COR-L47 (cell line): ENCODE measurements around the gene MMP21.

Experiments used
- DNase-seq: peaks from one replicate; lab custom pipeline; 2025; lab: John Stamatoyannopoulos, UW

The MMP21 gene, protein sequence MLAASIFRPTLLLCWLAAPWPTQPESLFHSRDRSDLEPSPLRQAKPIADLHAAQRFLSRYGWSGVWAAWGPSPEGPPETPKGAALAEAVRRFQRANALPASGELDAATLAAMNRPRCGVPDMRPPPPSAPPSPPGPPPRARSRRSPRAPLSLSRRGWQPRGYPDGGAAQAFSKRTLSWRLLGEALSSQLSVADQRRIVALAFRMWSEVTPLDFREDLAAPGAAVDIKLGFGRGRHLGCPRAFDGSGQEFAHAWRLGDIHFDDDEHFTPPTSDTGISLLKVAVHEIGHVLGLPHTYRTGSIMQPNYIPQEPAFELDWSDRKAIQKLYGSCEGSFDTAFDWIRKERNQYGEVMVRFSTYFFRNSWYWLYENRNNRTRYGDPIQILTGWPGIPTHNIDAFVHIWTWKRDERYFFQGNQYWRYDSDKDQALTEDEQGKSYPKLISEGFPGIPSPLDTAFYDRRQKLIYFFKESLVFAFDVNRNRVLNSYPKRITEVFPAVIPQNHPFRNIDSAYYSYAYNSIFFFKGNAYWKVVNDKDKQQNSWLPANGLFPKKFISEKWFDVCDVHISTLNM

GRCh38 chr10:125775491-125776106 is at the start of gene MMP21:
TSS of gene MMP21 (minus strand) at chr10:125775821. CDS start at chr10:125775821, 0 bp downstream.
- no peak for DNase-seq

GRCh38 chr10:125824736-125825135 is 49.1 kb upstream of the MMP21 start:
- DNase-seq, result no peak

DNA sequence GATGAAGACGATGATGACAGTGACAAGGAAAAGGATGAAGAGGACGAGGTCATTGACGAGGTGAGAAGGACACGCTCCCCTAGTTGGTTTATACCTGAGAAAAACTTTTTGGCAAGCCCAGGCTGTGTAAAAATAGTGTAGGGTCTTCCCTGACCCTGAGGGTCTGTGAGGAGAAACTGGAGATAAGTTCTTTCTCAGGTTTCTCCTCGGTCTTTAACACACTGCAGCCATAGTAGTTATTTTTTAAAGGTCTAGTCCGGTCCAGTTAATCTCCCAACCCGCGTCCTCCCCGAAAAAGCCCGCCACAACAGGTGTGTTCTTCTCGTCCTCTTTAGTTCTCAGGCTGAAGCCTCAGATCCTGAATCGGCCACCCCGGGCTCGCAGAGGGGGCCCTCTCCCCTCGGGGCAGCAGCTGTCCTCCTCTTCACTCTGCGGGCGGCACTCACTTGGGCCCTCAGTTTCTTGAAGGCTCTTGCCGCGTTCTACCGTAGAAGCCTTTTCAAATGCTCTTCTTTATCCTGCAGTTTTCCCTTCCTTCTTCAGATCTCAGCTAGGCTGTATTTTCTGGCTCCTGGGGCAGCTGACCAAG is 48.1 kb upstream of the MMP21 start:
- no peak for DNase-seq

DNA sequence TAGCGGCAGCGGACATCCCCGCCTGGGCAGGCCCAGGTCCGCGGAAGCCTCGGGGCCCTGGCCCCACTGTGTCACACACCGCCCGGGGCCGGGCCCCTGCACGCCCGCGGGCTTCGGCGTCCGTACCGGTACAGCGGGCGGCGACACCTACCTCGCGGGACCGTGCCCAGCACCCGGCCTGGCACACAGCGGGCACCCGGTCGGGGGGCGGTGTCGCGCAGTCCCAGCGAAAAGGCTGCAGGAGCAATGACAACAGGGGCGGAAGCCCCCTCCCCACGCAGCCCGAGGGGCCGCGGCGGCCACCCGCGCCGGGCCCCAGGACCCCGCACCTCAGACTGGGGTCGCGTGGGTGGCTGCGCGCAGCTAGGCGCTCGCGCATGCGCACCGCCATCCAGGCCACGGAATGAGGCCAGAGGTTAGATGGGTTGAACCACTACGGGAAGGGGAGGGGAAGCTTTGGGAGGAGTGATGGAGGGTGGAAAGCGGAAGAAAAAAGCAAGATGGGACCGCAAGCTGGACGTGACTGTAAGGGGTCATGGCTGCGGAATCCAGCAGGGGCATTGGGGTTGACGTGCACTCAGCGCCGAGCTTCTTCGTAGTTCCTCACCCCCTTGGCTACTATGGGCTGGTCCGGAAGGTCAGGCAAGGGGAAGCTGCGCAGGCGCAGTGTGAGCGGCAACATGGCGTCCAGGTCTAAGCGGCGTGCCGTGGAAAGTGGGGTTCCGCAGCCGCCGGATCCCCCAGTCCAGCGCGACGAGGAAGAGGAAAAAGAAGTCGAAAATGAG is 47.4 kb upstream of the MMP21 start, which contains the start of the genes BCCIP and UROS:
BCCIP (plus strand) TSS at position 669 of the 785 bp plus-strand sequence; CDS start at position 681, 12 bp downstream.
UROS (minus strand) TSS at position 381 of the 785 bp plus-strand sequence. CDS start 6,759 bp downstream, outside the sequence.
- DNase-seq, result peak; percentile 73

DNA sequence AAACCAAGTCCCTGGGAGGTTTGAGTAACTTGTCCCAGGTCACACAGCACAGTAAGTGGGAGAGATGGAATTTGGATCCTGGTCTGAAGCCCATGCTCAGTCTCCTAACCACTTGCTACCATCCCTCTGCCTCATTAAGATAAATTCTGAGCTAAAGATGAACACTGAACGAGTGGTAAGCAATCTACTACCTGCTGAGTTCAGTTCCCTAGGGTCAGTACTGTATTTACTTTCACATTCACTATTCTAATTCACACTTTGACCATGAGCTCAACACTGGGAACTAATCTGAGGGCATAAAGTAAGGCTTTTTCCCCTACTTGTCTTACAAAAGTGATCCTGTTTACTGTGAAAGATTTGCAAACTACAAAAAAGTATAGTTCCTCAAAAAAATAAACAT is 45.1 kb upstream of the MMP21 start:
- DNase-seq, result no peak

DNA sequence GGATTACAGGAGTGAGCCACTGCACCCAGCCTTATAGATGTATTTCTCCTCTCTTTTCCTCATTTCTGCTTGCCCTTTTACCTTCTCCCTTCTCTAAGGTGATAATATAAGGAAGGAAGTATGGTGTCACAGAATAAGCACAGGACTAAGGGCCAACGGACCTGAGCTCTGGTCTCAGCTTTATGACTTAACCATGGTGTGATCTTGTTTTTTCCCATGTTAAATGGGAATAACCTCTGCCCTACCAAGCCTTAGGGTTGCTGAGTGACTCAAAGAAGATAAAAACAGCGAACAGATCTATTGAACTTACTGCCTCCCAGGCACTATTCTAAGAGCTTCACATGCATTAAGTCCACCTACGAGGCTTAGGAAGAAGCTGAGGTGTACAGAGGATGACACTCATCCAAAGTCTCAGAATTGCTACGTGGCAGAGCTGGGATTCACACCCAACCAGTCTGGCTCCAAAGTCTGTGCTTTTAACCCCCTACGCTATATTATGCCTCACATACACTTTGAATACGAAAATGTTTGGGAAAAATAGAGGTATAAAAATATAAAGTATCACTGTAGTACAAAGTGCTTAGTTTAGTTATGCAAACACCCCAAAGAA is 41.8 kb upstream of the MMP21 start:
- DNase-seq, result no peak

GRCh38 chr10:125816548-125816947 is 40.9 kb upstream of the MMP21 start:
- no peak for DNase-seq

DNA sequence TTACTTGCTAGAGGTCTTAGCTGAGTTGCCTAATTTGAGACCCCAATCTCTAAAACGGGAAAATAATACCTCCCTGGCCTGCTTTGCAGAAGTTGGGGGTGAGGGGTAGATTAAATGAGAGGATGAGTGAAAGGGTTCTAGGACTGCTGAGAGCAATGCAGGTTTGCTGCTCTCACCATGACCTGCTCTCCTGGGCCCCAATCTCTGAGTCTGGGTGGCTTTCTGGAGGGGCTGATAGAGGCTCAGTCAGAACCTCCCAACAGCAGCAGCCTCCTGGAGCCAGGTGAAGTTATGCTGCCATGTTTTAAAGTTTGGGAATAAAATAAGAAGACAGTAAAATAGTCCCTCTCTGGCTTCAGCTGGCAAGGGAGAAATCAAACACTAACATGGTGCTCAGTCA is 40.1 kb upstream of the MMP21 start:
- DNase-seq, result no peak

DNA sequence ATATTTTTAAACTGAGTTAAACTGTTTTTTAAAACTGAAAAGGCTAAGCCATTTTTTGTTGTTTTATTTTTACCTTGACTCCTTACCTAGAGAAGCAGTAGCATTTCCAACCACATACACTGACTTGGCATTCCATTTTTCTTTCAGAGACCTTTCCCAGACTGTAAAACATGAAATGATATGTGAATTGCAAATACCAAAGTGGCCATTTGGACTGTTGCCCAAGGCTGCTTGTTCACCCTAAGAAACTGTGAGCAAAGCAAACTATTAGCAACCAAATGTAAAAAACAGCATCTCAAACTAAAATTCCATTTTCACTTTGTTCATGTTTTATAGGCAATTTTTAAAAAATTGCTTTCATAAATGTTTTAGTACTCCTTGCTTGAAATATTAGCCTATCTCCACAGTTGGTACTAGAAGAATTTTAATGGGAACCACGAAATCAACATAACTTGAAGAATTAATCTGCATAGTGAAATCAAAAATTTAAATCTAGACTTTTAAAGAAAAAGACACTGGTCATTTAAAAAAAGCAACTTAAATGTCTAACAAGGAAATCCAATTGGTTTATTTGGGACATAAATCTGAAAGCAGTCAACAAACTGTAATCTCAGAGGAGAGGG is 36.6 kb upstream of the MMP21 start:
- no peak for DNase-seq

GRCh38 chr10:125811251-125811650 is 35.6 kb upstream of the MMP21 start:
- DNase-seq, result no peak

GRCh38 chr10:125808047-125808446 is 32.4 kb upstream of the MMP21 start:
- DNase-seq, result no peak

- no peak for DNase-seq
Observed at GRCh38 chr10:125802739-125803138, 27.1 kb upstream of the MMP21 start.

GRCh38 chr10:125802131-125802530 is 26.5 kb upstream of the MMP21 start:
- no peak for DNase-seq

- DNase-seq, result no peak
Observed at GRCh38 chr10:125801574-125801973, 26.0 kb upstream of the MMP21 start.

- no peak for DNase-seq
Observed at GRCh38 chr10:125799451-125800182, 24.0 kb upstream of the MMP21 start.

GRCh38 chr10:125797994-125798662 is 22.5 kb upstream of the MMP21 start:
- DNase-seq, result no peak

- DNase-seq, result no peak
Observed at GRCh38 chr10:125797424-125797823, 21.8 kb upstream of the MMP21 start.

DNA sequence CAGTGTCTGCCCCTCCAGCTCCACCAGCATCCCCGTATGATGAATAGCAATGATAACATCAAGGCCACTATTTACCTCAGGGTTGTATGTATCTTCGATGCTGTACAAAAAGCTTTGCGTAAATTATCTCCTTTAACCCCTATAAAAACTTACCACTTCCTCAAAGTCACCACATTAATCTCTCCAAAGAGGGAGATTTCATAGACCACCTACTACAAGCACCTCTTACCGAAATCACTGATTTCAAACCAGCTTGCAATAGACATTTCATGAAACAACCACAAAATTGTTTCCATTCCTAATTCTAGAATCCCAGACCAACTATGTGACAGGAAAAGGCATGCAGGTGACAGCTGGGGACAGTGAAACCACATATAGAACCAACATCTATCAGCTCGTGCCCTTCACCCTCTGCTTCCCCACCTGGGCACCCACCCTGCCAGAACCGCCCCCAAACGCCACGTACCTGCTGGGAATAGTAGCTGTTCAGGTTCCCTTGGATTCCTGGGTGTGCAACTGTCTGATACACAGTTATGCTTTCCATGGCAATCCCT is 20.1 kb upstream of the MMP21 start:
- DNase-seq, result no peak

DNA sequence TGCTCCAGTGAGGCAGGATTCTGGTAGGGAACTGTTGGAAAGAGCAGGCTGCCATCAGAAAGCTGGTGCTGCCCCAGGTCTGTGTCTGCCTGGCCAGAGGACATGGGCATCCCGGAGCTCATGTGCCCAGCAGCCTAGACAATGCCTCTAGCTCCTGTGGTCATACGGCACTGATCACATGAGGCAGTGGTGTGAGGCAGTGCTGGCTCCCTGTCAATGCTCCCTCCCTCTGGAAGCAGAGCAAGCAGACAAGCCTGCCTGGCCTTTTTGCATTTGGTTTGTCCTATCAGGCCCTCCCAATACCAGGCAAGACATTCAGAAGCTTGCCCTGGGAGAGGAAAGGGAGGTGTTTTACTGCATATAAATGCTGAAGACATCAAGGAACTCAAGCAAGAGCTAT is 19.5 kb upstream of the MMP21 start:
- no peak for DNase-seq
